K562 (cell line): ENCODE results near the gene UCP3. TPM values are rescaled to one million over a fixed set of nuclear protein-coding genes. Genes with fewer than 3 reads are reported as not detected.

Source experiments
- ATF7 ChIP-seq: fragments of 450-650 bp; IDR thresholded peaks from 2 replicates; pipeline ENCODE4 v1.7.1; 2014; ENCODE audit warnings: mild to moderate bottlenecking, moderate library complexity
- CEBPB ChIP-seq: fragments of 450-650 bp; IDR thresholded peaks from 2 replicates; pipeline ENCODE4 v1.6.1; 2016; ENCODE audit warnings: missing genetic modification characterization, missing compliant biosample characterization
- HEY1 ChIP-seq: fragments of 250-450 bp; sonication (Bioruptor Pico); IDR thresholded peaks from 2 replicates; pipeline ENCODE4 v1.5.0; 2020; ENCODE audit warnings: mild to moderate bottlenecking, moderate library complexity, borderline replicate concordance
- JUN ChIP-seq, 2 experiments: sonication (generic) in 1 of 2; formaldehyde crosslinking in 1 of 2; IDR thresholded peaks; 2 replicates each; pipeline versions ENCODE4 v1.6.1 to v1.8.0; 2012 to 2022; ENCODE audit warnings: borderline replicate concordance in 2 of 2, mild to moderate bottlenecking in 2 of 2, improper control_type of control experiment in 1 of 2, low read depth in 1 of 2, low read length in 1 of 2, missing genetic modification reagents in 1 of 2
- KAT7 ChIP-seq: sonication (generic); formaldehyde crosslinking; IDR thresholded peaks from 2 replicates; pipeline ENCODE4 v1.8.0; 2022; ENCODE audit warnings: missing genetic modification reagents, mild to moderate bottlenecking, borderline replicate concordance
- KDM4B ChIP-seq, 2 experiments: fragments of 450-650 bp in 1 of 2; sonication (generic) in 1 of 2; IDR thresholded peaks; 2 replicates each; pipeline ENCODE4 v1.6.1; 2016 to 2017; ENCODE audit warnings: borderline replicate concordance in 2 of 2, antibody characterized with exemption in 1 of 2, low read depth in 1 of 2, mild to moderate bottlenecking in 1 of 2
- LARP7 ChIP-seq: fragments of 450-650 bp; IDR thresholded peaks from 2 replicates; pipeline ENCODE4 v1.6.1; 2016
- POLR2A ChIP-seq: fragments of 450-650 bp; conservative IDR thresholded peaks from 2 replicates; pipeline ENCODE4 v1.6.1; 2016
- SAFB ChIP-seq: fragments of 200-400 bp; formaldehyde crosslinking; IDR thresholded peaks from 2 replicates; pipeline ENCODE4 v1.6.1; 2017; ENCODE audit warnings: low read depth, low read length, borderline replicate concordance
- SAFB2 ChIP-seq: fragments of 200-400 bp; formaldehyde crosslinking; IDR thresholded peaks from 2 replicates; pipeline ENCODE4 v1.6.1; 2018; ENCODE audit warnings: borderline replicate concordance, low read length, low read depth, moderate library complexity; ENCODE audit not compliant: severe bottlenecking
- SIRT6 ChIP-seq: IDR thresholded peaks from one replicate; pipeline ENCODE4 v1.6.1; 2012; ENCODE audit warnings: low read depth, mild to moderate bottlenecking, control low read depth, inconsistent platforms, low read length, moderate library complexity
- SRSF1 ChIP-seq: fragments of 200-400 bp; formaldehyde crosslinking; IDR thresholded peaks from 2 replicates; pipeline ENCODE4 v1.6.1; 2017; ENCODE audit warnings: mild to moderate bottlenecking, low read depth, low read length, moderate library complexity
- ZBED1 ChIP-seq: IDR thresholded peaks from 2 replicates; pipeline ENCODE4 v1.6.1; 2014
- ZNF668 ChIP-seq: fragments of 250-450 bp; sonication (Bioruptor Pico); IDR thresholded peaks from 2 replicates; pipeline ENCODE4 v1.8.0; 2022; ENCODE audit warnings: mild to moderate bottlenecking, inconsistent platforms
- ZNF785 ChIP-seq: fragments of 250-450 bp; sonication (Bioruptor Pico); IDR thresholded peaks from 2 replicates; pipeline ENCODE4 v1.4.0; 2020; ENCODE audit warnings: mild to moderate bottlenecking
- polyA plus RNA-seq, 8 experiments: library from polyadenylated mRNA; depleted of rRNA in 4 of 8; stranded (reverse) in 5 of 8; unstranded in 3 of 8; fragments of >200 nt; fragmentation: Nextera tagmentation in 2 of 8; fragmentation: Illumina TruSeq in 1 of 8; extraction: Ambion mirVana in 2 of 8; extraction: Trizol in 1 of 8; gene quantifications; 2 replicates each; pipeline versions ENCODE4 v1.2.1 to v1.2.3, GENCODE V29; 2011 to 2014; ENCODE audit warnings: inconsistent platforms in 1 of 8, missing spikeins in 1 of 8
- total RNA-seq, 7 experiments: library from RNA; depleted of rRNA in 6 of 7; stranded (reverse); fragments of >200 nt in 6 of 7; fragmentation: Illumina TruSeq in 2 of 7; extraction: Trizol in 2 of 7; gene quantifications; 2 replicates each; pipeline versions ENCODE4 v1.2.1 to v1.2.3, GENCODE V29; 2011 to 2021; ENCODE audit warnings: low replicate concordance in 1 of 7
- TF ChIP-seq, protein P1 (sequence below): fragments of 450-650 bp; formaldehyde crosslinking; IDR thresholded peaks from 2 replicates; pipeline ENCODE4 v1.4.0; 2020; ENCODE audit warnings: mild to moderate bottlenecking
- TF ChIP-seq, protein P2 (sequence below): sonication (generic); formaldehyde crosslinking; IDR thresholded peaks from 2 replicates; pipeline ENCODE4 v1.8.1; 2023; ENCODE audit warnings: mild to moderate bottlenecking, missing genetic modification reagents
- TF ChIP-seq, protein P3 (sequence below): fragments of 450-650 bp; conservative IDR thresholded peaks from 2 replicates; pipeline ENCODE4 v1.6.1; 2016; ENCODE audit warnings: missing genetic modification characterization, low read depth, mild to moderate bottlenecking, missing compliant biosample characterization, moderate library complexity
- TF ChIP-seq, protein P4 (sequence below): fragments of 250-450 bp; sonication (Bioruptor Pico); IDR thresholded peaks from 2 replicates; pipeline ENCODE4 v1.8.0; 2022; ENCODE audit warnings: moderate library complexity, mild to moderate bottlenecking, inconsistent platforms
- TF ChIP-seq, protein P5 (sequence below): sonication (generic); formaldehyde crosslinking; IDR thresholded peaks from 2 replicates; pipeline ENCODE4 v1.8.0; 2022; ENCODE audit warnings: missing genetic modification reagents, mild to moderate bottlenecking, moderate library complexity, borderline replicate concordance
- TF ChIP-seq, protein P6 (sequence below): fragments of 250-450 bp; sonication (Bioruptor Pico); IDR thresholded peaks from 2 replicates; pipeline ENCODE4 v1.8.0; 2021; ENCODE audit warnings: borderline replicate concordance, mild to moderate bottlenecking, moderate library complexity; ENCODE audit not compliant: poor library complexity, severe bottlenecking

Gene UCP3
- total and polyA plus RNA-seq, 9 of the 15 experiments (the other 6 are each of a cell fraction or from before 2014, with no cell fraction given): 0.05 to 0.65 (median 0.25) TPM; not detected in 2

DNA sequence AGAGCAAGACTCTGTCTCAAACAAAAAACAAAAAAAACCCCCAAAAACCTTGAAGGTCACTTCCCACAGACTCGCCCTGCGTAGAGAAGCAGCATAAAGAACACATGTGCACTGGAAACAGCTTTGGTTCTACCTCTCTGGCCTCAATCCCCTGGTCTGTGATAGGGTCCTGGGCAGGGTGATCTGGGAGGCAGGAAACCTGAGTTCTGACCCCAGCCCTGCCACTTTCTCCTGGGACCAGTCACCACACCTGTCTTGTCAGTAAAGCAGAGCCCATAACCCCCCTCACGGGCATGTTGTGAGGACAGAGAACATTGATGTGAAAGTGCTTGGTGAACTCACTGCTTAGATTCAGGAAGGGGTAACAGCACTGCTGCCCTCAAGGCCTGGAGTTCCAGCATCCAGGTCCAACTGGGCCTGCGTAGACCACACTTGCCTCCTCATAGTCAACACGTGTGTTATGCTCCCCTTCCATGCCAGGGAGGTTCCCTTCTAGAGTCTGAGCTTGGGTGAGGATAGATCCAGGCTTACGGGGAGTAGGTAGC is 37.6 kb downstream of the UCP3 start (continued):
- TF ChIP-seq, protein P1, sequence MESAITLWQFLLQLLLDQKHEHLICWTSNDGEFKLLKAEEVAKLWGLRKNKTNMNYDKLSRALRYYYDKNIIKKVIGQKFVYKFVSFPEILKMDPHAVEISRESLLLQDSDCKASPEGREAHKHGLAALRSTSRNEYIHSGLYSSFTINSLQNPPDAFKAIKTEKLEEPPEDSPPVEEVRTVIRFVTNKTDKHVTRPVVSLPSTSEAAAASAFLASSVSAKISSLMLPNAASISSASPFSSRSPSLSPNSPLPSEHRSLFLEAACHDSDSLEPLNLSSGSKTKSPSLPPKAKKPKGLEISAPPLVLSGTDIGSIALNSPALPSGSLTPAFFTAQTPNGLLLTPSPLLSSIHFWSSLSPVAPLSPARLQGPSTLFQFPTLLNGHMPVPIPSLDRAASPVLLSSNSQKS: no peak
- TF ChIP-seq, protein P2, sequence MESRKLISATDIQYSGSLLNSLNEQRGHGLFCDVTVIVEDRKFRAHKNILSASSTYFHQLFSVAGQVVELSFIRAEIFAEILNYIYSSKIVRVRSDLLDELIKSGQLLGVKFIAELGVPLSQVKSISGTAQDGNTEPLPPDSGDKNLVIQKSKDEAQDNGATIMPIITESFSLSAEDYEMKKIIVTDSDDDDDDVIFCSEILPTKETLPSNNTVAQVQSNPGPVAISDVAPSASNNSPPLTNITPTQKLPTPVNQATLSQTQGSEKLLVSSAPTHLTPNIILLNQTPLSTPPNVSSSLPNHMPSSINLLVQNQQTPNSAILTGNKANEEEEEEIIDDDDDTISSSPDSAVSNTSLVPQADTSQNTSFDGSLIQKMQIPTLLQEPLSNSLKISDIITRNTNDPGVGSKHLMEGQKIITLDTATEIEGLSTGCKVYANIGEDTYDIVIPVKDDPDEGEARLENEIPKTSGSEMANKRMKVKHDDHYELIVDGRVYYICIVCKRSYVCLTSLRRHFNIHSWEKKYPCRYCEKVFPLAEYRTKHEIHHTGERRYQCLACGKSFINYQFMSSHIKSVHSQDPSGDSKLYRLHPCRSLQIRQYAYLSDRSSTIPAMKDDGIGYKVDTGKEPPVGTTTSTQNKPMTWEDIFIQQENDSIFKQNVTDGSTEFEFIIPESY (CRISPR knock-in tag): no peak
- TF ChIP-seq, protein P3, sequence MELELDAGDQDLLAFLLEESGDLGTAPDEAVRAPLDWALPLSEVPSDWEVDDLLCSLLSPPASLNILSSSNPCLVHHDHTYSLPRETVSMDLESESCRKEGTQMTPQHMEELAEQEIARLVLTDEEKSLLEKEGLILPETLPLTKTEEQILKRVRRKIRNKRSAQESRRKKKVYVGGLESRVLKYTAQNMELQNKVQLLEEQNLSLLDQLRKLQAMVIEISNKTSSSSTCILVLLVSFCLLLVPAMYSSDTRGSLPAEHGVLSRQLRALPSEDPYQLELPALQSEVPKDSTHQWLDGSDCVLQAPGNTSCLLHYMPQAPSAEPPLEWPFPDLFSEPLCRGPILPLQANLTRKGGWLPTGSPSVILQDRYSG: no peak
- TF ChIP-seq JUN (IDR thresholded peaks at IDR 0.05; ENCODE audit: borderline replicate concordance, low read depth, low read length) (no peak), JUN (CRISPR knock-in tag; IDR thresholded peaks at IDR 0.05; ENCODE audit: borderline replicate concordance) (no peak), KDM4B (IDR thresholded peaks at IDR 0.05; ENCODE audit: borderline replicate concordance in 2 of 2, low read depth in 1 of 2) (no peak), SRSF1 (no peak), POLR2A (peak; percentile 74), SAFB (no peak), CEBPB (tag) (no peak), LARP7 (no peak), SAFB2 (no peak), ATF7 (no peak), HEY1 (CRISPR knock-in tag) (no peak), ZBED1 (0 out of 2 replicates have a peak, but pooled peaks have one; percentile 63), ZNF785 (CRISPR knock-in tag) (no peak), ZNF668 (CRISPR knock-in tag) (no peak), KAT7 (no peak), SIRT6 (no peak)
- TF ChIP-seq, protein P4, sequence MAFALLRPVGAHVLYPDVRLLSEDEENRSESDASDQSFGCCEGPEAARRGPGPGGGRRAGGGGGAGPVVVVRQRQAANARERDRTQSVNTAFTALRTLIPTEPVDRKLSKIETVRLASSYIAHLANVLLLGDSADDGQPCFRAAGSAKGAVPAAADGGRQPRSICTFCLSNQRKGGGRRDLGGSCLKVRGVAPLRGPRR (CRISPR knock-in tag): no peak
- TF ChIP-seq, protein P5, sequence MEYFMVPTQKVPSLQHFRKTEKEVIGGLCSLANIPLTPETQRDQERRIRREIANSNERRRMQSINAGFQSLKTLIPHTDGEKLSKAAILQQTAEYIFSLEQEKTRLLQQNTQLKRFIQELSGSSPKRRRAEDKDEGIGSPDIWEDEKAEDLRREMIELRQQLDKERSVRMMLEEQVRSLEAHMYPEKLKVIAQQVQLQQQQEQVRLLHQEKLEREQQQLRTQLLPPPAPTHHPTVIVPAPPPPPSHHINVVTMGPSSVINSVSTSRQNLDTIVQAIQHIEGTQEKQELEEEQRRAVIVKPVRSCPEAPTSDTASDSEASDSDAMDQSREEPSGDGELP (CRISPR knock-in tag): no peak
- TF ChIP-seq, protein P6, sequence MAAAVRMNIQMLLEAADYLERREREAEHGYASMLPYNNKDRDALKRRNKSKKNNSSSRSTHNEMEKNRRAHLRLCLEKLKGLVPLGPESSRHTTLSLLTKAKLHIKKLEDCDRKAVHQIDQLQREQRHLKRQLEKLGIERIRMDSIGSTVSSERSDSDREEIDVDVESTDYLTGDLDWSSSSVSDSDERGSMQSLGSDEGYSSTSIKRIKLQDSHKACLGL (CRISPR knock-in tag): no peak
